ENCODE results near the gene EFNA3.
"Not testable (repeated sequence)": the region's sequence is repeated elsewhere in the genome, so short reads cannot be mapped to it uniquely, and the experiment has no call there.

DNA sequence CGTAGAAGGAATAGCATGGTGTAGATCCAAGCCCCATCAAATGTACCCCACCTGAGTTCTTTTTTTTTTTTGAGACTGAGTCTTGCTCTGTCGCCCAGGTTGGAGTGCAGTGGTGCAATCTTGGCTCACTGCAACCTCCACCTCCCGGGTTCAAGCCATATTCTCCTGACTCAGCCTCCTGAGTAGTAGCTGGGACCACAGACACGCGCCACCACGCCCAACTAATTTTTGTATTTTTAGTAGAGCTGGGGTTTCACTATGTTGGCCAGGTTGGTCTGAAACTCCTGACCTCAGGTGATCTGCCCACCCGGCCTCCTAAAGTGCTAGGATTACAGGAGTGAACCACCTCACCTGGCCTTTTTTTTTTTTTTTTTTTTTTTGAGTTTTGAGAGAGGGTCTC lies 39.5 kb downstream of the EFNA3 start:
- TF ChIP-seq, protein P1, sequence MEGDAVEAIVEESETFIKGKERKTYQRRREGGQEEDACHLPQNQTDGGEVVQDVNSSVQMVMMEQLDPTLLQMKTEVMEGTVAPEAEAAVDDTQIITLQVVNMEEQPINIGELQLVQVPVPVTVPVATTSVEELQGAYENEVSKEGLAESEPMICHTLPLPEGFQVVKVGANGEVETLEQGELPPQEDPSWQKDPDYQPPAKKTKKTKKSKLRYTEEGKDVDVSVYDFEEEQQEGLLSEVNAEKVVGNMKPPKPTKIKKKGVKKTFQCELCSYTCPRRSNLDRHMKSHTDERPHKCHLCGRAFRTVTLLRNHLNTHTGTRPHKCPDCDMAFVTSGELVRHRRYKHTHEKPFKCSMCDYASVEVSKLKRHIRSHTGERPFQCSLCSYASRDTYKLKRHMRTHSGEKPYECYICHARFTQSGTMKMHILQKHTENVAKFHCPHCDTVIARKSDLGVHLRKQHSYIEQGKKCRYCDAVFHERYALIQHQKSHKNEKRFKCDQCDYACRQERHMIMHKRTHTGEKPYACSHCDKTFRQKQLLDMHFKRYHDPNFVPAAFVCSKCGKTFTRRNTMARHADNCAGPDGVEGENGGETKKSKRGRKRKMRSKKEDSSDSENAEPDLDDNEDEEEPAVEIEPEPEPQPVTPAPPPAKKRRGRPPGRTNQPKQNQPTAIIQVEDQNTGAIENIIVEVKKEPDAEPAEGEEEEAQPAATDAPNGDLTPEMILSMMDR (IDR thresholded peaks at IDR 0.05; ENCODE audit: poor library complexity, severe bottlenecking), result not testable (repeated sequence)
- TF ChIP-seq RAD21 (conservative IDR thresholded peaks at IDR 0.05), result not testable (repeated sequence)

Data from neural cell (in vitro differentiated cells).